Mammary epithelial cell (primary cell): Measurements from ENCODE around the gene ADCY6.

Experiments
- EZH2 ChIP-seq: IDR thresholded peaks from 2 replicates; pipeline ENCODE4 v1.6.1; 2012; ENCODE audit warnings: low read length, inconsistent platforms, borderline replicate concordance
- TF ChIP-seq, protein P1 (sequence below), 2 donors: IDR thresholded peaks in 1 of 2; conservative IDR thresholded peaks in 1 of 2; 2 replicates each; pipeline ENCODE4 v1.5.1; 2011 to 2012; ENCODE audit warnings: inconsistent platforms in 2 of 2, low read length in 2 of 2, mild to moderate bottlenecking in 2 of 2, control low read depth in 1 of 2, low read depth in 1 of 2; ENCODE audit not compliant: insufficient read depth in 1 of 2; ENCODE audit errors: extremely low read depth in 1 of 2

DNA sequence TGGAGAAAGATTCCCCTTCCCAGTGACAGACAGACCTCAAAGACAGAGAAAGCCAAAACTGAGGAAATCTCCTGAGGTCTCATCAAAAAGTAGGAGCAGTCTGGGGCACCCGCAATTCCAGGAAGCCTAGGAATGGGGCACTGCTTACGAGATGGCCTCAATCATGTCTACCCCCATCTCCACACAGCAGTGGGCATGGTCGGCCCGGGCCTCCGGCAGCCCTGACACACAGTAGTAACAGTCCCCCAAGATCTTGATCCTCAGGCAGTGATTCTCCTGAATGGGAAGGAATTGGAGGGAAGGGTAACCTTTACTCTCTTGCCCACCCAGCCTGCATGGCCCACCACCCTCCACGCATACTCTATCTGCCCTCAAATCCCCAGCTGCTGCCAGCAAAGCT, 11.9 kb downstream of the ADCY6 start:
- TF ChIP-seq, protein P1, sequence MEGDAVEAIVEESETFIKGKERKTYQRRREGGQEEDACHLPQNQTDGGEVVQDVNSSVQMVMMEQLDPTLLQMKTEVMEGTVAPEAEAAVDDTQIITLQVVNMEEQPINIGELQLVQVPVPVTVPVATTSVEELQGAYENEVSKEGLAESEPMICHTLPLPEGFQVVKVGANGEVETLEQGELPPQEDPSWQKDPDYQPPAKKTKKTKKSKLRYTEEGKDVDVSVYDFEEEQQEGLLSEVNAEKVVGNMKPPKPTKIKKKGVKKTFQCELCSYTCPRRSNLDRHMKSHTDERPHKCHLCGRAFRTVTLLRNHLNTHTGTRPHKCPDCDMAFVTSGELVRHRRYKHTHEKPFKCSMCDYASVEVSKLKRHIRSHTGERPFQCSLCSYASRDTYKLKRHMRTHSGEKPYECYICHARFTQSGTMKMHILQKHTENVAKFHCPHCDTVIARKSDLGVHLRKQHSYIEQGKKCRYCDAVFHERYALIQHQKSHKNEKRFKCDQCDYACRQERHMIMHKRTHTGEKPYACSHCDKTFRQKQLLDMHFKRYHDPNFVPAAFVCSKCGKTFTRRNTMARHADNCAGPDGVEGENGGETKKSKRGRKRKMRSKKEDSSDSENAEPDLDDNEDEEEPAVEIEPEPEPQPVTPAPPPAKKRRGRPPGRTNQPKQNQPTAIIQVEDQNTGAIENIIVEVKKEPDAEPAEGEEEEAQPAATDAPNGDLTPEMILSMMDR (conservative IDR thresholded peaks at IDR 0.05 in 1 of 2, IDR thresholded peaks at IDR 0.05 in 1 of 2; ENCODE audit: extremely low read depth in 1 of 2, insufficient read depth in 1 of 2, low read depth in 1 of 2, low read length in 2 of 2): no peak
- no peak for TF ChIP-seq EZH2
